A549 (cell line): ENCODE measurements around the gene CAMKMT. TPM values are rescaled to one million over a fixed set of nuclear protein-coding genes. Genes with fewer than 3 reads are reported as not detected.
A peak's percentile ranks its signal among the peaks of the same experiment; 100 is the strongest.

ENCODE experiments used
- ATAC-seq, 2 experiments: fragments of 200-7000 bp in 1 of 2; fragments of >200 bp in 1 of 2; cut with Nextera tagmentation in 1 of 2; cut with Tn5 transposase in 1 of 2; 3 replicates each; pipeline versions ENCODE4 v1.8.0 to v1.9.1; 2018 to 2020; ENCODE audit warnings: mild to moderate bottlenecking in 1 of 2, moderate library complexity in 1 of 2
- CTCF ChIA-PET: fragments of 300-600 bp; sonication (Branson Sonifier 250); formaldehyde crosslinking; extraction: SDS; loops from one replicate; lab custom pipeline; 2021; ENCODE audit warnings: antibody characterized with exemption, inconsistent platforms; lab: Yijun Ruan, JAX
- POLR2A ChIA-PET: fragments of 350-600 bp; formaldehyde crosslinking; extraction: SDS; loops from one replicate; lab custom pipeline; 2021; ENCODE audit warnings: antibody characterized with exemption, inconsistent platforms; lab: Yijun Ruan, JAX
- DNase-seq, 2 experiments: peaks; one replicate each; pipeline versions ENCODE4 v3.0.0 to v3.0.0-alpha.2; 2011 to 2016; ENCODE audit warnings: low read depth in 1 of 2, low spot score in 1 of 2
- FAIRE-seq: peaks from 2 replicates; lab custom pipeline; 2011; peaks lifted over from hg19 to GRCh38; lab: Jason Lieb, UNC
- H3K27ac ChIP-seq, 2 experiments: fragments of >200 bp; sonication (Bioruptor Twin); formaldehyde crosslinking; 3 replicates each; pipeline ENCODE4 v1.5.1; 2016 to 2017
- H3K4me1 ChIP-seq: fragments of >200 bp; sonication (Bioruptor Twin); formaldehyde crosslinking; 3 replicates; pipeline ENCODE4 v1.6.1; 2016
- H3K4me2 ChIP-seq: fragments of >200 bp; sonication (Bioruptor Twin); formaldehyde crosslinking; 3 replicates; pipeline ENCODE4 v1.6.1; 2016
- H3K4me3 ChIP-seq: fragments of >200 bp; sonication (Bioruptor Twin); formaldehyde crosslinking; 3 replicates; pipeline ENCODE4 v1.5.1; 2016
- H3K9me3 ChIP-seq: fragments of >200 bp; sonication (Bioruptor Twin); formaldehyde crosslinking; 3 replicates; pipeline ENCODE4 v1.6.1; 2016
- ATOH8 ChIP-seq: fragments of 250-450 bp; sonication (Bioruptor Pico); IDR thresholded peaks from 2 replicates; pipeline ENCODE4 v1.5.0; 2020; ENCODE audit warnings: low read depth, mild to moderate bottlenecking, moderate library complexity
- BHLHE40 ChIP-seq: IDR thresholded peaks from 2 replicates; pipeline ENCODE4 v1.6.1; 2012; ENCODE audit warnings: low read depth, low read length, inconsistent platforms
- CEBPB ChIP-seq, 2 experiments: fragments of >200 bp in 1 of 2; sonication (Bioruptor Twin) in 1 of 2; formaldehyde crosslinking in 1 of 2; IDR thresholded peaks; 2 replicates each; pipeline ENCODE4 v1.6.1; 2012 to 2016
- E2F6 ChIP-seq: IDR thresholded peaks from 2 replicates; pipeline ENCODE4 v1.6.1; 2012; ENCODE audit warnings: low read depth, borderline replicate concordance
- ELK1 ChIP-seq: fragments of 150-350 bp; IDR thresholded peaks from 2 replicates; pipeline ENCODE4 v1.6.1; 2014; ENCODE audit warnings: low read depth, mild to moderate bottlenecking, low read length
- EP300 ChIP-seq, 2 experiments: fragments of >200 bp; sonication (Bioruptor Twin); formaldehyde crosslinking; IDR thresholded peaks; 2 replicates in 1 of 2; 3 replicates in 1 of 2; pipeline ENCODE4 v1.6.1; 2016 to 2017
- ESRRA ChIP-seq: fragments of 150-350 bp; IDR thresholded peaks from 2 replicates; pipeline ENCODE4 v1.6.1; 2014; ENCODE audit warnings: mild to moderate bottlenecking, low read length, borderline replicate concordance
- FOSB ChIP-seq: fragments of 250-450 bp; sonication (Bioruptor Pico); IDR thresholded peaks from 2 replicates; pipeline ENCODE4 v1.5.0; 2020; ENCODE audit warnings: mild to moderate bottlenecking, moderate library complexity
- FOXS1 ChIP-seq: fragments of 250-450 bp; sonication (Bioruptor Pico); IDR thresholded peaks from 2 replicates; pipeline ENCODE4 v1.5.0; 2020; ENCODE audit warnings: mild to moderate bottlenecking, moderate library complexity
- HES2 ChIP-seq: fragments of >200 bp; sonication (Bioruptor Twin); formaldehyde crosslinking; IDR thresholded peaks from 2 replicates; pipeline ENCODE4 v1.6.1; 2016
- HOXB5 ChIP-seq: fragments of 250-450 bp; sonication (Bioruptor Pico); IDR thresholded peaks from 2 replicates; pipeline ENCODE4 v1.5.0; 2020; ENCODE audit warnings: mild to moderate bottlenecking, moderate library complexity
- JUN ChIP-seq, 2 experiments: fragments of >200 bp; sonication (Bioruptor Twin); formaldehyde crosslinking; IDR thresholded peaks; 2 replicates in 1 of 2; 3 replicates in 1 of 2; pipeline ENCODE4 v1.6.1; 2016 to 2017
- KDM1A ChIP-seq: fragments of 200-600 bp; sonication (generic); IDR thresholded peaks from 2 replicates; pipeline ENCODE4 v1.6.1; 2016; ENCODE audit warnings: low read depth, mild to moderate bottlenecking
- KDM5A ChIP-seq: fragments of 200-600 bp; sonication (generic); IDR thresholded peaks from 2 replicates; pipeline ENCODE4 v1.6.1; 2016; ENCODE audit warnings: antibody characterized with exemption, mild to moderate bottlenecking
- MAFK ChIP-seq: fragments of 450-650 bp; IDR thresholded peaks from 2 replicates; pipeline ENCODE4 v1.6.1; 2014; ENCODE audit not compliant: partially characterized antibody
- MYC ChIP-seq: IDR thresholded peaks from 2 replicates; pipeline ENCODE4 v1.6.1; 2012; ENCODE audit warnings: mild to moderate bottlenecking, inconsistent platforms, low read length, improper control_type of control experiment, borderline replicate concordance
- PHF8 ChIP-seq: fragments of 200-600 bp; sonication (generic); IDR thresholded peaks from 2 replicates; pipeline ENCODE4 v1.6.1; 2016; ENCODE audit warnings: low read depth, mild to moderate bottlenecking, antibody characterized with exemption, moderate library complexity, borderline replicate concordance
- POLR2A ChIP-seq: IDR thresholded peaks from 2 replicates; pipeline ENCODE4 v1.6.1; 2012; ENCODE audit warnings: mild to moderate bottlenecking, low read length
- SMC3 ChIP-seq: fragments of >200 bp; sonication (Bioruptor Twin); formaldehyde crosslinking; IDR thresholded peaks from 3 replicates; pipeline ENCODE4 v1.6.1; 2018; ENCODE audit warnings: inconsistent platforms
- TFCP2L1 ChIP-seq: fragments of 250-450 bp; sonication (Bioruptor Pico); IDR thresholded peaks from 2 replicates; pipeline ENCODE4 v1.5.0; 2021; ENCODE audit warnings: mild to moderate bottlenecking
- ZFP36 ChIP-seq: fragments of 450-650 bp; IDR thresholded peaks from 2 replicates; pipeline ENCODE4 v1.6.1; 2014; ENCODE audit warnings: borderline replicate concordance; ENCODE audit not compliant: partially characterized antibody
- WGBS: methylation state at CpG from one replicate; pipeline ENCODE4 v1.1.6; 2017; ENCODE audit errors: missing lambda C conversion rate; 5-methylcytosine and 5-hydroxymethylcytosine counted together
- polyA plus RNA-seq, 4 experiments: library from polyadenylated mRNA; depleted of rRNA in 3 of 4; stranded (reverse); fragments of >200 nt; fragmentation: RNase III in 1 of 4; extraction: RNeasy Plus Mini Kit Qiagen cat#74134 plus additional on column Dnase treatment in 1 of 4; gene quantifications; 2 replicates in 3 of 4; 3 replicates in 1 of 4; pipeline ENCODE4 v1.2.3, GENCODE V29; 2011 to 2017

Gene CAMKMT
- polyA plus RNA-seq, 2 of the 4 experiments (the other 2 are of a cell fraction): 6.5 to 15.7 TPM

- ChIA-PET POLR2A (no interaction called here), CTCF (interaction anchor here (0.8 kb wide), 1 partner anchor 27 kb away, joined by 5 read pairs; no protein-coding TSS in a partner anchor)
Measured at GRCh38 chr2:44452069-44452583, 90.4 kb downstream of the CAMKMT start.

GRCh38 chr2:44453259-44453658 lies 91.5 kb downstream of the CAMKMT start:
- Histone ChIP-seq H3K27ac (no peak overlapping the region), H3K4me1 (no peaks in the 10 kb centered on the region), H3K4me3 (no peak overlapping the region)
- no peak for FAIRE-seq
- 93% methylated on average over 1 of the region's 1 CpG for WGBS
- TF ChIP-seq JUN (IDR thresholded peaks at IDR 0.05): no peak
- no peak for TF ChIP-seq BHLHE40
- no peak for TF ChIP-seq KDM5A
- no peak for TF ChIP-seq FOXS1 (CRISPR knock-in tag)
- TF ChIP-seq, all 56 proteins: peak for 0
- ChIA-PET POLR2A (no interaction called here), CTCF (interaction anchor here (1.4 to 7.6 kb wide), 3 partner anchors 11 to 502 kb away, joined by 3 to 52 read pairs (median 5); no protein-coding TSS in a partner anchor)
- no peak for DNase-seq
- Histone ChIP-seq H3K9me3 (no peaks in the 10 kb centered on the region), H3K4me2 (no peak overlapping the region)
- no peak for ATAC-seq

More at GRCh38 chr2:44452069-44452583, 90.4 kb downstream of the CAMKMT start:
- DNase-seq (no peak), ATAC-seq (no peak), FAIRE-seq (no peak)
- no peak for TF ChIP-seq ESRRA
- peak; percentile 51 for TF ChIP-seq MAFK
- Histone ChIP-seq H3K4me3 (no peak overlapping the region), H3K4me2 (no peak overlapping the region), H3K4me1 (no peaks in the 10 kb centered on the region), H3K9me3 (no peaks in the 10 kb centered on the region), H3K27ac (no peak overlapping the region)
- WGBS: 95% methylated on average over 1 of the region's 1 CpG

GRCh38 chr2:44455877-44456276 lies 94.1 kb downstream of the CAMKMT start:
- FAIRE-seq (no peak), ATAC-seq (no peak), DNase-seq (no peak)
- Histone ChIP-seq H3K9me3 (no peaks in the 10 kb centered on the region), H3K27ac (no peak overlapping the region), H3K4me3 (no peak overlapping the region), H3K4me2 (no peak overlapping the region), H3K4me1 (no peaks in the 10 kb centered on the region)
- CTCF ChIA-PET: interaction anchor here (1.7 to 7.6 kb wide), 2 partner anchors 13 to 24 kb away, joined by 4 to 52 read pairs; no protein-coding TSS in a partner anchor
- TF ChIP-seq EP300 (IDR thresholded peaks at IDR 0.05) (no peak), HOXB5 (CRISPR knock-in tag) (no peak), CEBPB (IDR thresholded peaks at IDR 0.05) (no peak), MYC (no peak), ATOH8 (CRISPR knock-in tag) (no peak), SMC3 (no peak), FOSB (CRISPR knock-in tag) (no peak), POLR2A (no peak), KDM5A (no peak), E2F6 (no peak), TFCP2L1 (no peak), ZFP36 (no peak), KDM1A (no peak), PHF8 (no peak), ELK1 (no peak), HES2 (no peak)
- WGBS: 91% methylated on average over 1 of the region's 1 CpG
- POLR2A ChIA-PET: no interaction called here
